IMR-90 (cell line): ENCODE measurements around the gene MGAT4A. TPM values are rescaled to one million over a fixed set of nuclear protein-coding genes. Genes with fewer than 3 reads are reported as not detected.

Source experiments
- ATAC-seq: fragments of 200-7000 bp; cut with Tn5 transposase; 2 replicates; pipeline ENCODE4 v1.9.1; 2020; ENCODE audit warnings: low read depth, mild to moderate bottlenecking, moderate library complexity
- BruUV-seq: library from RNA; stranded (reverse); fragments of 400-500 nt; replicated peaks from 2 replicates; lab custom pipeline; 2021; lab: Mats Ljungman, UMichigan
- CTCF ChIA-PET: fragments of 300-600 bp; formaldehyde crosslinking; extraction: SDS; loops from one replicate; lab custom pipeline; 2021; ENCODE audit warnings: antibody characterized with exemption; lab: Yijun Ruan, JAX
- POLR2A ChIA-PET: fragments of 300-600 bp; sonication (Branson Sonifier 250); formaldehyde crosslinking; loops from one replicate; lab custom pipeline; 2022; ENCODE audit warnings: antibody characterized with exemption; ENCODE audit not compliant: unreplicated experiment; lab: Charles Lee
- DNase-seq: peaks from one replicate; pipeline ENCODE4 v3.0.0; 2013
- H2AFZ ChIP-seq: replicated peaks from 2 replicates; pipeline ENCODE3; 2013; ENCODE audit warnings: low read length, mild to moderate bottlenecking; ENCODE audit not compliant: poor library complexity
- H2AK5ac ChIP-seq: 2 replicates; pipeline ENCODE4 v1.6.1; 2013; ENCODE audit warnings: low read depth, low read length, inconsistent platforms
- H2AK9ac ChIP-seq: replicated peaks from 2 replicates; pipeline ENCODE3; 2013; ENCODE audit warnings: mild to moderate bottlenecking, low read depth, low read length, moderate library complexity; ENCODE audit not compliant: poor library complexity
- H2BK120ac ChIP-seq: 2 replicates; pipeline ENCODE4 v1.6.1; 2013; ENCODE audit warnings: low read depth, low read length, inconsistent platforms
- H2BK15ac ChIP-seq: 3 replicates; pipeline ENCODE4 v1.6.1; 2013; ENCODE audit warnings: low read depth, low read length, inconsistent platforms
- H2BK20ac ChIP-seq: 2 replicates; pipeline ENCODE4 v1.6.1; 2013; ENCODE audit warnings: low read depth, mild to moderate bottlenecking, inconsistent platforms, low read length, moderate library complexity
- H2BK5ac ChIP-seq: 2 replicates; pipeline ENCODE4 v1.6.1; 2013; ENCODE audit warnings: mild to moderate bottlenecking, low read depth, low read length, inconsistent platforms; ENCODE audit not compliant: poor library complexity, severe bottlenecking
- H3K14ac ChIP-seq: replicated peaks from 2 replicates; pipeline ENCODE4 v1.6.1; 2013; ENCODE audit warnings: low read depth, low read length, inconsistent platforms
- H3K18ac ChIP-seq: 2 replicates; pipeline ENCODE4 v1.6.1; 2013; ENCODE audit warnings: low read depth, low read length, control low read depth
- H3K23ac ChIP-seq: 2 replicates; pipeline ENCODE4 v1.6.1; 2013; ENCODE audit warnings: low read depth, low read length, inconsistent platforms
- H3K27ac ChIP-seq: 2 replicates; pipeline ENCODE4 v1.5.1; 2013; ENCODE audit warnings: mild to moderate bottlenecking, control low read depth, low read length; ENCODE audit not compliant: insufficient read depth
- H3K27me3 ChIP-seq: 2 replicates; pipeline ENCODE4 v1.6.1; 2013; ENCODE audit warnings: low read length; ENCODE audit not compliant: control insufficient read depth, insufficient read depth
- H3K36me3 ChIP-seq: 2 replicates; pipeline ENCODE4 v1.6.1; 2013; ENCODE audit warnings: low read length, mixed read lengths; ENCODE audit not compliant: control insufficient read depth, insufficient read depth
- H3K4ac ChIP-seq: 2 replicates; pipeline ENCODE4 v1.6.1; 2013; ENCODE audit warnings: low read depth, low read length, inconsistent platforms
- H3K4me1 ChIP-seq: 2 replicates; pipeline ENCODE4 v1.6.1; 2013; ENCODE audit warnings: low read length, mixed read lengths; ENCODE audit not compliant: control insufficient read depth, insufficient read depth
- H3K4me2 ChIP-seq: 2 replicates; pipeline ENCODE4 v1.6.1; 2013; ENCODE audit warnings: low read depth, mild to moderate bottlenecking, control low read depth, low read length, moderate library complexity
- H3K4me3 ChIP-seq: 2 replicates; pipeline ENCODE4 v1.5.1; 2013; ENCODE audit warnings: low read depth, mild to moderate bottlenecking, control low read depth, low read length, moderate library complexity; ENCODE audit not compliant: insufficient read depth
- H3K56ac ChIP-seq: 2 replicates; pipeline ENCODE4 v1.6.1; 2013; ENCODE audit warnings: low read length, inconsistent platforms; ENCODE audit not compliant: insufficient read depth; ENCODE audit errors: extremely low read depth
- H3K79me1 ChIP-seq, 2 experiments: 2 replicates each; pipeline ENCODE4 v1.6.1; 2013; ENCODE audit warnings: low read length in 2 of 2, inconsistent platforms in 1 of 2, low read depth in 1 of 2
- H3K9ac ChIP-seq: 2 replicates; pipeline ENCODE4 v1.6.1; 2013; ENCODE audit warnings: low read depth, low read length, control low read depth
- H3K9me1 ChIP-seq: 2 replicates; pipeline ENCODE4 v1.6.1; 2013; ENCODE audit warnings: low read length, inconsistent platforms; ENCODE audit not compliant: insufficient read depth
- H3K9me3 ChIP-seq: 2 replicates; pipeline ENCODE4 v1.6.1; 2013; ENCODE audit warnings: low read length; ENCODE audit not compliant: control insufficient read depth, insufficient read depth
- H4K20me1 ChIP-seq: 2 replicates; pipeline ENCODE4 v1.6.1; 2013; ENCODE audit warnings: low read length, inconsistent platforms; ENCODE audit not compliant: insufficient read depth
- H4K5ac ChIP-seq: 2 replicates; pipeline ENCODE4 v1.6.1; 2013; ENCODE audit warnings: mild to moderate bottlenecking, low read depth, low read length, control low read depth
- H4K8ac ChIP-seq, 2 experiments: 2 replicates each; pipeline ENCODE4 v1.6.1; 2013; ENCODE audit warnings: low read depth in 2 of 2, low read length in 2 of 2, control low read depth in 1 of 2, inconsistent platforms in 1 of 2
- H4K91ac ChIP-seq: 2 replicates; pipeline ENCODE4 v1.6.1; 2013; ENCODE audit warnings: low read depth, low read length, inconsistent platforms; ENCODE audit not compliant: insufficient read depth
- CEBPB ChIP-seq: IDR thresholded peaks from 2 replicates; pipeline ENCODE4 v1.6.1; 2012; ENCODE audit warnings: low read depth, low read length, improper control_type of control experiment
- RAD21 ChIP-seq: IDR thresholded peaks from 2 replicates; pipeline ENCODE4 v1.6.1; 2012; ENCODE audit warnings: low read length, improper control_type of control experiment
- RFX5 ChIP-seq: IDR thresholded peaks from 2 replicates; pipeline ENCODE4 v1.8.0; 2012; ENCODE audit warnings: low read depth, mild to moderate bottlenecking, low read length, moderate library complexity
- SMC3 ChIP-seq: fragments of 150-350 bp; IDR thresholded peaks from 2 replicates; pipeline ENCODE4 v1.6.1; 2016; ENCODE audit warnings: low read depth, mild to moderate bottlenecking, antibody characterized with exemption, low read length, moderate library complexity
- WGBS, 2 experiments: methylation state at CpG; one replicate each; pipeline versions ENCODE4 v1.1.5 to v1.1.7; 2013; ENCODE audit warnings: missing lambda C conversion rate in 2 of 2; ENCODE audit not compliant: insufficient read length in 1 of 2; ENCODE audit errors: extremely low coverage in 2 of 2; 5-methylcytosine and 5-hydroxymethylcytosine counted together
- dilution Hi-C: fragments of 300-500 bp; cut with HindIII; formaldehyde crosslinking; loops from one replicate; pipeline ENCODE4 v1.14.3; 2018; ENCODE audit warnings: low sequenced_read_pairs; ENCODE audit not compliant: unreplicated experiment
- in situ Hi-C: fragments of 300-500 bp; cut with MboI; formaldehyde crosslinking; loops from 3 replicates; pipeline ENCODE4 v1.14.3; 2019; ENCODE audit warnings: low sequenced_read_pairs, inconsistent platforms, mixed read lengths
- intact Hi-C: fragments of 100-400 bp; cut with micrococcal nuclease; formaldehyde crosslinking; loops from 2 replicates; pipeline ENCODE4 v1.10.0; 2022
- polyA plus RNA-seq, 3 experiments: library from polyadenylated mRNA; depleted of rRNA; stranded (reverse); fragments of >200 nt; gene quantifications; 2 replicates each; pipeline ENCODE4 v1.2.3, GENCODE V29; 2012; ENCODE audit warnings: low replicate concordance in 1 of 3
- total RNA-seq: library from RNA; depleted of rRNA; stranded (reverse); fragments of >200 nt; gene quantifications from 2 replicates; pipeline ENCODE4 v1.2.3, GENCODE V29; 2012
- TF ChIP-seq, protein P1 (sequence below): conservative IDR thresholded peaks from 2 replicates; pipeline ENCODE4 v1.5.1; 2012; ENCODE audit warnings: mild to moderate bottlenecking, low read depth, low read length, improper control_type of control experiment
- TF ChIP-seq, protein P2 (sequence below): fragments of 150-350 bp; IDR thresholded peaks from 2 replicates; pipeline ENCODE4 v1.6.1; 2017; ENCODE audit warnings: mild to moderate bottlenecking, antibody characterized with exemption, low read length, low read depth

MGAT4A gene
- total and polyA plus RNA-seq, 2 of the 4 experiments (the other 2 are of a cell fraction), result under 0.01 TPM; not detected in 1

DNA sequence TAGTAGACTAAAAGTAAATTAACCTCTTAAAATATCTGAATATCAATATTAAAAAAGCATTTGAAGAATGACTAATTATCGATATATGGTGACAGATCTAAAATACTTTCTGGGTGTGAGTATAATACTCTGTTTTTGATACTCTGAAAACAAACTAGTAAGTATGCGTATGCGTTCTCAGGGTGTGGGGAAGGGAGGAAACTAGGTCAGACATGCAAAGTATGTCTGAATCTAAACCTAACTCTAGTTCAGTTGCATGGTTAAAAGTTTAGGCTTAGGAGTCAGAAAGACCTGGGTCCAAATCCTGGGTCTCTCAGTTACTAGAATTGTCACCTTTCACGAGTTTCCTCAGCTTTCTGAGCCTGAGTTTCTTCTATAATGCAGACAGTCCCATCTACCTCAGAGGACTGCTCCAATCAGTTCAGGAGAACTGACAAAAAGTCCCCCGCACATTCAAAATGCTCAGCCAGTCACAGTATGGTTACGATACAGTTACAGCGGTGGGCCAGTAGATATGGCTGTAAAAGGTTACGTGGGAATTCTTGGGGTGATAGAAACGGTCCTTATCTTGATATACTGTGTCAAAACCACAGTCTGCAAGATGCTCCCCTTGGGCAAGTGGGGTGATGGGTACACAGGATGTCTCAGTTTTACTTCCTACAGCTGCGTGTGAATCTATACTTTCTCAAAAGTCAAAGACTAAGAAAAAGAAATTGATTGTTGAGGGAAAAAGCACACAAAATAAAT lies 93.4 kb downstream of the MGAT4A start:
- no peak overlapping the region for H3K4me3 ChIP-seq
- ChIA-PET CTCF (no interaction called here), POLR2A (no interaction called here)
- H4K5ac ChIP-seq, result no peak overlapping the region
- H4K20me1 ChIP-seq, result no peaks in the 10 kb centered on the region
- H2AK5ac ChIP-seq, result no peak overlapping the region
- no peak overlapping the region for H2BK15ac ChIP-seq
- no peak overlapping the region for H4K91ac ChIP-seq
- H3K4me2 ChIP-seq, result no peak overlapping the region
- H3K23ac ChIP-seq, result no peak overlapping the region
- in situ Hi-C loops (loop anchor here (25.0 kb wide), 1 partner anchor 875 kb away; no protein-coding TSS in a partner anchor), intact Hi-C loops (loop anchor here (2.0 kb wide), 1 partner anchor 13 kb away; no protein-coding TSS in a partner anchor), dilution Hi-C loops (no loop called here)
- H3K4me1 ChIP-seq, result no peaks in the 10 kb centered on the region
- no peak overlapping the region for H2BK120ac ChIP-seq
- peaks cover 3% of the 10 kb centered on the region; the same call in 1 of the 2 replicates for H3K27me3 ChIP-seq
- ATAC-seq (no peak), DNase-seq (no peak)
- H3K27ac ChIP-seq, result no peak overlapping the region
- H3K4ac ChIP-seq, result no peak overlapping the region
- H2AK9ac ChIP-seq, result no peak overlapping the region
- no peak overlapping the region for H2BK20ac ChIP-seq
- H3K9me3 ChIP-seq, result no peaks in the 10 kb centered on the region
- no peak overlapping the region for H4K8ac ChIP-seq
- no peaks in the 10 kb centered on the region for H3K9me1 ChIP-seq
- no TSS peak for BruUV-seq
- H2BK5ac ChIP-seq, result no peak overlapping the region
- H3K14ac ChIP-seq, result no peak overlapping the region
- no peaks in the 10 kb centered on the region for H3K36me3 ChIP-seq
- WGBS, 2 experiments, result 20% methylated on average over 1 of the region's 10 CpGs; no CpG with 5 or more reads in 1 of the 2 experiments
- no peak overlapping the region for H3K18ac ChIP-seq
- no peak overlapping the region for H3K56ac ChIP-seq
- no peak overlapping the region for H2AFZ ChIP-seq
- H3K9ac ChIP-seq, result no peak overlapping the region
- TF ChIP-seq, protein P1, sequence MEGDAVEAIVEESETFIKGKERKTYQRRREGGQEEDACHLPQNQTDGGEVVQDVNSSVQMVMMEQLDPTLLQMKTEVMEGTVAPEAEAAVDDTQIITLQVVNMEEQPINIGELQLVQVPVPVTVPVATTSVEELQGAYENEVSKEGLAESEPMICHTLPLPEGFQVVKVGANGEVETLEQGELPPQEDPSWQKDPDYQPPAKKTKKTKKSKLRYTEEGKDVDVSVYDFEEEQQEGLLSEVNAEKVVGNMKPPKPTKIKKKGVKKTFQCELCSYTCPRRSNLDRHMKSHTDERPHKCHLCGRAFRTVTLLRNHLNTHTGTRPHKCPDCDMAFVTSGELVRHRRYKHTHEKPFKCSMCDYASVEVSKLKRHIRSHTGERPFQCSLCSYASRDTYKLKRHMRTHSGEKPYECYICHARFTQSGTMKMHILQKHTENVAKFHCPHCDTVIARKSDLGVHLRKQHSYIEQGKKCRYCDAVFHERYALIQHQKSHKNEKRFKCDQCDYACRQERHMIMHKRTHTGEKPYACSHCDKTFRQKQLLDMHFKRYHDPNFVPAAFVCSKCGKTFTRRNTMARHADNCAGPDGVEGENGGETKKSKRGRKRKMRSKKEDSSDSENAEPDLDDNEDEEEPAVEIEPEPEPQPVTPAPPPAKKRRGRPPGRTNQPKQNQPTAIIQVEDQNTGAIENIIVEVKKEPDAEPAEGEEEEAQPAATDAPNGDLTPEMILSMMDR, result no peak
- TF ChIP-seq RAD21 (no peak), SMC3 (no peak), CEBPB (no peak), RFX5 (no peak)
- TF ChIP-seq, protein P2, sequence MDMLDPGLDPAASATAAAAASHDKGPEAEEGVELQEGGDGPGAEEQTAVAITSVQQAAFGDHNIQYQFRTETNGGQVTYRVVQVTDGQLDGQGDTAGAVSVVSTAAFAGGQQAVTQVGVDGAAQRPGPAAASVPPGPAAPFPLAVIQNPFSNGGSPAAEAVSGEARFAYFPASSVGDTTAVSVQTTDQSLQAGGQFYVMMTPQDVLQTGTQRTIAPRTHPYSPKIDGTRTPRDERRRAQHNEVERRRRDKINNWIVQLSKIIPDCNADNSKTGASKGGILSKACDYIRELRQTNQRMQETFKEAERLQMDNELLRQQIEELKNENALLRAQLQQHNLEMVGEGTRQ, result no peak
- no peaks in the 10 kb centered on the region for H3K79me1 ChIP-seq
